HCT116 (cell line): Measurements from ENCODE around the gene TSPAN14.

Source experiments
- EZH2 ChIP-seq: fragments of 200-600 bp; sonication (generic); IDR thresholded peaks from 2 replicates; pipeline ENCODE4 v1.6.1; 2017; ENCODE audit warnings: antibody characterized with exemption, mixed run types
- EZH2phosphoT487 ChIP-seq: fragments of 200-600 bp; IDR thresholded peaks from 2 replicates; pipeline ENCODE4 v1.6.1; 2018; ENCODE audit warnings: antibody characterized with exemption, borderline replicate concordance
- JUND ChIP-seq: IDR thresholded peaks from 2 replicates; pipeline ENCODE4 v1.6.1; 2012
- POLR2A ChIP-seq: IDR thresholded peaks from 2 replicates; pipeline ENCODE4 v1.7.0; 2011; ENCODE audit warnings: borderline replicate concordance; ENCODE audit not compliant: insufficient read depth, insufficient read length; ENCODE audit errors: extremely low read depth
- RAD21 ChIP-seq: IDR thresholded peaks from 2 replicates; pipeline ENCODE4 v1.6.1; 2012; ENCODE audit warnings: low read depth, mild to moderate bottlenecking
- TF ChIP-seq, protein P1 (sequence below), 3 experiments: fragments of 200-600 bp in 1 of 3; sonication (generic) in 1 of 3; IDR thresholded peaks in 2 of 3; conservative IDR thresholded peaks in 1 of 3; 2 replicates each; pipeline ENCODE4 v1.5.1; 2012 to 2017; ENCODE audit warnings: low read depth in 2 of 3, low read length in 2 of 3, antibody characterized with exemption in 1 of 3, borderline replicate concordance in 1 of 3, control low read depth in 1 of 3, mild to moderate bottlenecking in 1 of 3, mixed read lengths in 1 of 3, mixed run types in 1 of 3, moderate library complexity in 1 of 3; ENCODE audit not compliant: insufficient read depth in 1 of 3
- TF ChIP-seq, protein P2 (sequence below): IDR thresholded peaks from 2 replicates; pipeline ENCODE4 v1.6.1; 2012; ENCODE audit warnings: low read depth

DNA sequence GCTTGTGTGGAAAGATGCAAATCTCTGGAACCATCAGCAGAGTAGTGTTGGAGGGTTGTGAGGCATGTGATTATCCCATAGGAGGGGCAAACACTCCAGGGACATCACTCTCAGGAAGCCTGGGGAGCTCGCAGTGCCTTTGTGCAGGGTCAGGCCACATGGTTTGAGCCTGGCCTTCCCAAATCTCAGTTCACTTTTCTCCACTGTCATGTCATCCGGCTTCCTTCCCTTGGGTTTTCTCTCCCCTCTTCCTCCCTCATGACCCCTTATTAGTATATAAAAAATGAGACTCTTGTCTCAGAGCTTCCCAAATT lies 20.4 kb downstream of the TSPAN14 start:
- TF ChIP-seq, protein P1, sequence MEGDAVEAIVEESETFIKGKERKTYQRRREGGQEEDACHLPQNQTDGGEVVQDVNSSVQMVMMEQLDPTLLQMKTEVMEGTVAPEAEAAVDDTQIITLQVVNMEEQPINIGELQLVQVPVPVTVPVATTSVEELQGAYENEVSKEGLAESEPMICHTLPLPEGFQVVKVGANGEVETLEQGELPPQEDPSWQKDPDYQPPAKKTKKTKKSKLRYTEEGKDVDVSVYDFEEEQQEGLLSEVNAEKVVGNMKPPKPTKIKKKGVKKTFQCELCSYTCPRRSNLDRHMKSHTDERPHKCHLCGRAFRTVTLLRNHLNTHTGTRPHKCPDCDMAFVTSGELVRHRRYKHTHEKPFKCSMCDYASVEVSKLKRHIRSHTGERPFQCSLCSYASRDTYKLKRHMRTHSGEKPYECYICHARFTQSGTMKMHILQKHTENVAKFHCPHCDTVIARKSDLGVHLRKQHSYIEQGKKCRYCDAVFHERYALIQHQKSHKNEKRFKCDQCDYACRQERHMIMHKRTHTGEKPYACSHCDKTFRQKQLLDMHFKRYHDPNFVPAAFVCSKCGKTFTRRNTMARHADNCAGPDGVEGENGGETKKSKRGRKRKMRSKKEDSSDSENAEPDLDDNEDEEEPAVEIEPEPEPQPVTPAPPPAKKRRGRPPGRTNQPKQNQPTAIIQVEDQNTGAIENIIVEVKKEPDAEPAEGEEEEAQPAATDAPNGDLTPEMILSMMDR (IDR thresholded peaks at IDR 0.05 in 2 of 3, conservative IDR thresholded peaks at IDR 0.05 in 1 of 3; ENCODE audit: borderline replicate concordance in 1 of 3, insufficient read depth in 1 of 3, low read depth in 2 of 3, low read length in 2 of 3): no peak
- TF ChIP-seq RAD21 (no peak), EZH2phosphoT487 (no peak), EZH2 (no peak), JUND (no peak), POLR2A (no peak)
- TF ChIP-seq, protein P2, sequence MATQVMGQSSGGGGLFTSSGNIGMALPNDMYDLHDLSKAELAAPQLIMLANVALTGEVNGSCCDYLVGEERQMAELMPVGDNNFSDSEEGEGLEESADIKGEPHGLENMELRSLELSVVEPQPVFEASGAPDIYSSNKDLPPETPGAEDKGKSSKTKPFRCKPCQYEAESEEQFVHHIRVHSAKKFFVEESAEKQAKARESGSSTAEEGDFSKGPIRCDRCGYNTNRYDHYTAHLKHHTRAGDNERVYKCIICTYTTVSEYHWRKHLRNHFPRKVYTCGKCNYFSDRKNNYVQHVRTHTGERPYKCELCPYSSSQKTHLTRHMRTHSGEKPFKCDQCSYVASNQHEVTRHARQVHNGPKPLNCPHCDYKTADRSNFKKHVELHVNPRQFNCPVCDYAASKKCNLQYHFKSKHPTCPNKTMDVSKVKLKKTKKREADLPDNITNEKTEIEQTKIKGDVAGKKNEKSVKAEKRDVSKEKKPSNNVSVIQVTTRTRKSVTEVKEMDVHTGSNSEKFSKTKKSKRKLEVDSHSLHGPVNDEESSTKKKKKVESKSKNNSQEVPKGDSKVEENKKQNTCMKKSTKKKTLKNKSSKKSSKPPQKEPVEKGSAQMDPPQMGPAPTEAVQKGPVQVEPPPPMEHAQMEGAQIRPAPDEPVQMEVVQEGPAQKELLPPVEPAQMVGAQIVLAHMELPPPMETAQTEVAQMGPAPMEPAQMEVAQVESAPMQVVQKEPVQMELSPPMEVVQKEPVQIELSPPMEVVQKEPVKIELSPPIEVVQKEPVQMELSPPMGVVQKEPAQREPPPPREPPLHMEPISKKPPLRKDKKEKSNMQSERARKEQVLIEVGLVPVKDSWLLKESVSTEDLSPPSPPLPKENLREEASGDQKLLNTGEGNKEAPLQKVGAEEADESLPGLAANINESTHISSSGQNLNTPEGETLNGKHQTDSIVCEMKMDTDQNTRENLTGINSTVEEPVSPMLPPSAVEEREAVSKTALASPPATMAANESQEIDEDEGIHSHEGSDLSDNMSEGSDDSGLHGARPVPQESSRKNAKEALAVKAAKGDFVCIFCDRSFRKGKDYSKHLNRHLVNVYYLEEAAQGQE: no peak
